SK-N-SH treated with all-trans-retinoic acid at 6 μM for 48 hours (cell line): ENCODE data around the gene SKP1.

ENCODE experiments used
- ATAC-seq: fragments of 200-7000 bp; cut with Tn5 transposase; 3 replicates; pipeline ENCODE4 v1.9.1; 2020; ENCODE audit warnings: mild to moderate bottlenecking, moderate library complexity
- BACH2 ChIP-seq: fragments of 250-450 bp; sonication (Bioruptor Pico); IDR thresholded peaks from 2 replicates; pipeline ENCODE4 v1.9.0; 2021; ENCODE audit warnings: mild to moderate bottlenecking, borderline replicate concordance
- CSDC2 ChIP-seq: fragments of 250-450 bp; sonication (Bioruptor Pico); IDR thresholded peaks from 2 replicates; pipeline ENCODE4 v1.5.0; 2020; ENCODE audit warnings: mild to moderate bottlenecking, moderate library complexity
- CSRNP3 ChIP-seq: fragments of 250-450 bp; sonication (Bioruptor Pico); IDR thresholded peaks from 2 replicates; pipeline ENCODE4 v1.5.1; 2021; ENCODE audit warnings: mild to moderate bottlenecking, moderate library complexity
- ESRRG ChIP-seq: fragments of 250-450 bp; sonication (Bioruptor Pico); IDR thresholded peaks from 2 replicates; pipeline ENCODE4 v1.6.1; 2021; ENCODE audit warnings: mild to moderate bottlenecking
- ISL1 ChIP-seq: fragments of 250-450 bp; sonication (Bioruptor Pico); IDR thresholded peaks from 2 replicates; pipeline ENCODE4 v2.1.2; 2022; ENCODE audit warnings: mild to moderate bottlenecking, moderate library complexity
- OSR1 ChIP-seq: fragments of 250-450 bp; sonication (Bioruptor Pico); IDR thresholded peaks from 2 replicates; pipeline ENCODE4 v1.8.0; 2022; ENCODE audit warnings: moderate library complexity, mild to moderate bottlenecking, inconsistent platforms
- POU6F1 ChIP-seq: fragments of 250-450 bp; sonication (Bioruptor Pico); IDR thresholded peaks from 2 replicates; pipeline ENCODE4 v1.8.0; 2021; ENCODE audit warnings: low read depth, mild to moderate bottlenecking, moderate library complexity, borderline replicate concordance
- PPARA ChIP-seq: fragments of 250-450 bp; sonication (Bioruptor Pico); IDR thresholded peaks from 2 replicates; pipeline ENCODE4 v1.5.0; 2020; ENCODE audit warnings: mild to moderate bottlenecking, borderline replicate concordance
- SNAI2 ChIP-seq: fragments of 250-450 bp; sonication (Bioruptor Pico); IDR thresholded peaks from 2 replicates; pipeline ENCODE4 v1.5.0; 2020; ENCODE audit warnings: mild to moderate bottlenecking, moderate library complexity
- TCF4 ChIP-seq: fragments of 250-450 bp; sonication (Bioruptor Pico); IDR thresholded peaks from 2 replicates; pipeline ENCODE4 v1.8.0; 2021; ENCODE audit warnings: mild to moderate bottlenecking, moderate library complexity, borderline replicate concordance
- TOX ChIP-seq: fragments of 250-450 bp; sonication (Bioruptor Pico); IDR thresholded peaks from 2 replicates; pipeline ENCODE4 v1.8.0; 2021; ENCODE audit warnings: mild to moderate bottlenecking, moderate library complexity, borderline replicate concordance
- ZC3H10 ChIP-seq: fragments of 250-450 bp; sonication (Bioruptor Pico); IDR thresholded peaks from 2 replicates; pipeline ENCODE4 v1.5.1; 2021; ENCODE audit warnings: mild to moderate bottlenecking, moderate library complexity
- ZFP3 ChIP-seq: fragments of 250-450 bp; sonication (Bioruptor Pico); IDR thresholded peaks from 2 replicates; pipeline ENCODE4 v1.5.0; 2020; ENCODE audit warnings: mild to moderate bottlenecking, moderate library complexity
- ZNF8 ChIP-seq: fragments of 450-650 bp; formaldehyde crosslinking; IDR thresholded peaks from 2 replicates; pipeline ENCODE4 v1.5.0; 2020; ENCODE audit warnings: mild to moderate bottlenecking, moderate library complexity
- TF ChIP-seq, protein P1 (sequence below): fragments of 250-450 bp; sonication (Bioruptor Pico); IDR thresholded peaks from 2 replicates; pipeline ENCODE4 v1.5.0; 2020; ENCODE audit warnings: mild to moderate bottlenecking, moderate library complexity
- TF ChIP-seq, protein P2 (sequence below): fragments of 250-450 bp; sonication (Bioruptor Pico); IDR thresholded peaks from 2 replicates; pipeline ENCODE4 v1.8.0; 2020; ENCODE audit warnings: mild to moderate bottlenecking, moderate library complexity, borderline replicate concordance

The SKP1 gene

GRCh38 chr5:134139891-134140469 lies 36.8 kb downstream of the SKP1 start (continued):
- TF ChIP-seq, protein P1, sequence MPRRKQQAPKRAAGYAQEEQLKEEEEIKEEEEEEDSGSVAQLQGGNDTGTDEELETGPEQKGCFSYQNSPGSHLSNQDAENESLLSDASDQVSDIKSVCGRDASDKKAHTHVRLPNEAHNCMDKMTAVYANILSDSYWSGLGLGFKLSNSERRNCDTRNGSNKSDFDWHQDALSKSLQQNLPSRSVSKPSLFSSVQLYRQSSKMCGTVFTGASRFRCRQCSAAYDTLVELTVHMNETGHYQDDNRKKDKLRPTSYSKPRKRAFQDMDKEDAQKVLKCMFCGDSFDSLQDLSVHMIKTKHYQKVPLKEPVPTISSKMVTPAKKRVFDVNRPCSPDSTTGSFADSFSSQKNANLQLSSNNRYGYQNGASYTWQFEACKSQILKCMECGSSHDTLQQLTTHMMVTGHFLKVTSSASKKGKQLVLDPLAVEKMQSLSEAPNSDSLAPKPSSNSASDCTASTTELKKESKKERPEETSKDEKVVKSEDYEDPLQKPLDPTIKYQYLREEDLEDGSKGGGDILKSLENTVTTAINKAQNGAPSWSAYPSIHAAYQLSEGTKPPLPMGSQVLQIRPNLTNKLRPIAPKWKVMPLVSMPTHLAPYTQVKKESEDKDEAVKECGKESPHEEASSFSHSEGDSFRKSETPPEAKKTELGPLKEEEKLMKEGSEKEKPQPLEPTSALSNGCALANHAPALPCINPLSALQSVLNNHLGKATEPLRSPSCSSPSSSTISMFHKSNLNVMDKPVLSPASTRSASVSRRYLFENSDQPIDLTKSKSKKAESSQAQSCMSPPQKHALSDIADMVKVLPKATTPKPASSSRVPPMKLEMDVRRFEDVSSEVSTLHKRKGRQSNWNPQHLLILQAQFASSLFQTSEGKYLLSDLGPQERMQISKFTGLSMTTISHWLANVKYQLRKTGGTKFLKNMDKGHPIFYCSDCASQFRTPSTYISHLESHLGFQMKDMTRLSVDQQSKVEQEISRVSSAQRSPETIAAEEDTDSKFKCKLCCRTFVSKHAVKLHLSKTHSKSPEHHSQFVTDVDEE (CRISPR knock-in tag) = no peak
- TF ChIP-seq, protein P2, sequence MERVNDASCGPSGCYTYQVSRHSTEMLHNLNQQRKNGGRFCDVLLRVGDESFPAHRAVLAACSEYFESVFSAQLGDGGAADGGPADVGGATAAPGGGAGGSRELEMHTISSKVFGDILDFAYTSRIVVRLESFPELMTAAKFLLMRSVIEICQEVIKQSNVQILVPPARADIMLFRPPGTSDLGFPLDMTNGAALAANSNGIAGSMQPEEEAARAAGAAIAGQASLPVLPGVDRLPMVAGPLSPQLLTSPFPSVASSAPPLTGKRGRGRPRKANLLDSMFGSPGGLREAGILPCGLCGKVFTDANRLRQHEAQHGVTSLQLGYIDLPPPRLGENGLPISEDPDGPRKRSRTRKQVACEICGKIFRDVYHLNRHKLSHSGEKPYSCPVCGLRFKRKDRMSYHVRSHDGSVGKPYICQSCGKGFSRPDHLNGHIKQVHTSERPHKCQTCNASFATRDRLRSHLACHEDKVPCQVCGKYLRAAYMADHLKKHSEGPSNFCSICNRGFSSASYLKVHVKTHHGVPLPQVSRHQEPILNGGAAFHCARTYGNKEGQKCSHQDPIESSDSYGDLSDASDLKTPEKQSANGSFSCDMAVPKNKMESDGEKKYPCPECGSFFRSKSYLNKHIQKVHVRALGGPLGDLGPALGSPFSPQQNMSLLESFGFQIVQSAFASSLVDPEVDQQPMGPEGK = no peak
- TF ChIP-seq PPARA (CRISPR knock-in tag) = no peak
- no peak for TF ChIP-seq TCF4 (CRISPR knock-in tag)

DNA sequence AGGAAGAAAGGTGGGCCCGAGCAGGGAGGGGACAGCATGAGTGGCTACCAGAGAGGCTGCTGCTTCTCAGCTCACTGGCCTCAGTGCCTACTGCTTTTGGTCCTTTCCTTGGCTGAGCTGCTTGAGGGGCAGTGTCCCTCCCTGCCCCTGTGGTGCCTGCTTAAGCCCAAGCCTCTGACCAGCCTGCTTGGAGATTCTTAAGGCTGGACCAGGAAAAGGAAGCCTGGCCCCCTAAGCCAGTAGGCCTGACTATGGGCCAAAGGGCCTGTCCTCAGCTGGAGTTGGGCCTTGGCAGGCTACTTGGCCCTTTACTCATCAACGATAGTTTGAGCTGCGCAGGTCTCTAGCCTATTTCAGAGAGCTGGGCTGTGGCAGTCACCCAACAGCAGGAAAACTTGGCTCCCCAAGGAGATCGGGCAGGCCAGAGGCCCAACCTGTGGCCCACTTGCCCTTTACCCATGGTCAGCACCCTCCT lies 37.3 kb downstream of the SKP1 start:
- TF ChIP-seq PPARA (CRISPR knock-in tag) (no peak), ESRRG (CRISPR knock-in tag) (no peak), OSR1 (CRISPR knock-in tag) (no peak), BACH2 (CRISPR knock-in tag) (no peak), SNAI2 (CRISPR knock-in tag) (no peak), CSRNP3 (no peak), TOX (no peak), ISL1 (CRISPR knock-in tag) (no peak)
- TF ChIP-seq, protein P1 (CRISPR knock-in tag) = no peak
- TF ChIP-seq, all 23 proteins: peak for 0
- no peak for ATAC-seq

GRCh38 chr5:134138416-134139376 lies 38.1 kb downstream of the SKP1 start:
- TF ChIP-seq OSR1 (CRISPR knock-in tag) (no peak), ESRRG (CRISPR knock-in tag) (no peak), CSDC2 (CRISPR knock-in tag) (no peak), PPARA (CRISPR knock-in tag) (no peak), ZNF8 (CRISPR knock-in tag) (no peak), ZFP3 (CRISPR knock-in tag) (no peak)
- ATAC-seq = no peak

DNA sequence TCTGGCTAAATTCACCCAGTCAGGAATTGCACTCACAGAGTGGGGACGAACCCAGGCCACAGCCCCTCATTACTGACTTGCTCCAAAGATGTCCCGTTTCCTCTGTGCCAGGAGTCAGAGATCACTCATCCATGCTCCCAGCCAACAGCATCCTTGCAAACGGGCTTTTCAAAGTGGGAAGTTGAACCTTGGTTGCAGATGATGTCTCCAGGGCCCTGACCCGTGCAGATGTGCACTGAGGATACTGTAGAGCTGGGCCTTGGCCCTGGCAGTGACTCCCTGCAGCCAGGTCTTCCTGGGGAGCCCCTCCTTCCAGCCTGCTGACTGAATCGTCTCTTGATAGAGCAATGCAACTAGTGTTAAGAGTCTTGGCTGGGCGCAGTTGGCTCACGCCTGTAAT lies 40.0 kb downstream of the SKP1 start:
- no peak for ATAC-seq
- TF ChIP-seq PPARA (CRISPR knock-in tag) (no peak), OSR1 (CRISPR knock-in tag) (no peak), POU6F1 (no peak), ZC3H10 (CRISPR knock-in tag) (no peak)
- TF ChIP-seq, protein P1 (CRISPR knock-in tag) = no peak
